Dermis blood vessel endothelial cell (primary cell): Measurements from ENCODE around the gene SIGLEC8. TPM values are rescaled to one million over a fixed set of nuclear protein-coding genes. Genes with fewer than 3 reads are reported as not detected.
"Not testable (repeated sequence)": the region's sequence is repeated elsewhere in the genome, so short reads cannot be mapped to it uniquely, and the experiment has no call there.

ENCODE experiments used
- DNase-seq: peaks from one replicate; pipeline ENCODE4 v3.0.0; 2010
- total RNA-seq: library from RNA; depleted of rRNA; stranded (reverse); fragments of >200 nt; gene quantifications from 2 replicates; pipeline ENCODE4 v1.2.3, GENCODE V29; 2014

SIGLEC8 gene
- total RNA-seq, 1 donor from 2014 or later = not detected

DNA sequence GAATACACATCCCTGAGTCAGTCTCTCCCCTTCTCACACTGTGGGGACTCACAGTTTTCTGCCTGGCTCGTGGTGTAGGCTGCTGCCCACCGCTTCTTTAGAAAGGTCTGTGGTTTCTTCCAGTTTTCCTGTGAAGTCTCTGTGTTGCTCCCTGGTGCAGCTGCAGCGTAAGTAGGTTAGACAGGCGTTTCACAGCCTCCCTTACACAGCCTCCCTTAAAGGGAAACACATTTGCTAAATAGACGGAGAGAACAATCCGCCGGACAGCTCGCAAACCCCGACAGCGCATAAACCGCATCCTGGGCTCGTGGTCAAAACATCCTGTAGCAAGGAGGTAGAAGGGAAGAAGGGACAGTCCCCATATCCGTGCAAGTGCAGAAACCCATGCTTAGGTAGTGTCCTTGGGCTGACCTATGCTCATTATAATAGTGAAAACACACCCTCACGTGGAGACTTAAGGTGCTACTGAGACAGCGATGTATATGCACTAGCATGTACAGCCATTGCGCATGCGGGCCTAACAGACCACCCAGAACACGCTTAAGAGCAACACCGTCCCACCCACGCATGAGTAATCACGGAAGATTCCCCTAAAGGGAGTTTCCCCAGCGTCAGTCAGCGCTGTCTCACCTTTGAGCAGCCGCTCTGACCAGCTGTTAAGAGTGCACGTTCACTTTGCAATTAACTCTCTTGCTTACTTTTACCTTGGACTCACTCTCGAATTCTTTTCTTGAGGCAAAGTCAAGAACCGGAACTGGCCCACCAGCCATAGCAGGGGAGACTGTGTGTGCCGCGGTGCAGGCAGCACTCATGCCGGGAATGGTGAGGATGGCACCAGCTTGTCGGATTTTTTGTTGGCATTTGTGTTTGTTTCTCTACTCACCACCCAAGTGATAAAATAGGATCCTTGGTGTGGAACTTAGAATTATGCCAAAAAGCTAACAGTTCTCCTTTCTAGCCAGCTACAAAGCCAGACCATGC, 16.6 kb downstream of the SIGLEC8 start:
- no peak for DNase-seq

GRCh38 chr19:51440846-51441409, 17.3 kb downstream of the SIGLEC8 start:
- no peak for DNase-seq

GRCh38 chr19:51440052-51440451, 18.2 kb downstream of the SIGLEC8 start:
- no peak for DNase-seq

GRCh38 chr19:51439021-51439465, 19.2 kb downstream of the SIGLEC8 start:
- peak; percentile 47 for DNase-seq

- no peak for DNase-seq
Measured at GRCh38 chr19:51434456-51434855, 23.8 kb downstream of the SIGLEC8 start.

DNA sequence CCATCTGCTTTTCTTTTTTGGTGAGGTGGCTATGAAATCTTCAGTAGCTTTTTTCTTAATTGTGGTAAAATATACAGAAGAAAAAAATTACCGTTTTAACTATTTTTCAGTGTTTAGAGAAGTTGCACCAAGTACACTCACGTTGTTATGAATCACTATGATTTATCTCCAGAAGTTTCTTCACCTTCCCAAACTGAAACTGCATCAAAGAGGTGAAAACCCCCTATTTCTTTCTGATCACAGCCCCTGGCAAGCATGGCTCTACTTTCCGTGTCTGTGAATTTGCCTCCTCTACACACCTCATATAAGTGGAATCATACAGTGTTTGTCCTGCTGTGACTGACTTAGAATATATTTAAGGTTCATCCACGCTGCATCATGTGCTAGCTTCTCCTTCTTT, 25.2 kb downstream of the SIGLEC8 start:
- DNase-seq = no peak

DNA sequence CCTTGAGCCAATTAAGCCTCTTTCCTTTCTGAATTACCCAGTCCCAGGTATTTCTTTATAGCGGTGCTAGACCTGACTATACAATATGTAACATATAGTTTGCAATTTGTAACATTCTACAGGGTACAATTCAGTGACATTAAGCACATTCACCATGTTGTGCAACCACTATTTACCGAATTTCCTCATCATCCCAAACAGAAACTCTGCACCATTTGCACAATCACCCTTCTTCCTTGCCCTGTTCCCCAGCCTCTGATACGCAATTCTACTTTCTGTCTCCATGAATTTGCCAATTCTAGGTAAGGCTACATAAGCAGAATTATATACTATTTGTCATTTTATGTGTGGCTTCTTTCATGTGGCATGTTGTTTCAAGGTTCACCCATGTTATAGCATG, 27.1 kb downstream of the SIGLEC8 start:
- DNase-seq = no peak

DNA sequence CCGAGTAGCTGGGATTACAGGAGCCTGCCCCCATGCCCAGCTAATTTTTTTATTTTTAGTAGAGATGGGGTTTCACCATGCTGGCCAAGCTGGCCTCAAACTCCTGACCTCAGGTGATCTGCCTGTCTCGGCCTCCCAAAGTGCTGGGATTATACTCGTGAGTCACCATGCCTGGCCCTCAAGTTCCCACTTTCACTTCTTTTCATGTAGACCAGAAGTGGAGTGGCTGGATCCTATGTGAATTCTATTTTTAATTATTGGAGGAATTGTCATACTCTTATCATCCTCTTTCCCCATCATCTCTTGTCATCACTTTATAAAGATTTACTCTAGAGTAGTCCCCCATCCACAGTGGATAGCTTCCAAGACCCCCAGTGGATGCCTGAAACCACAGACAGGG, 28.0 kb downstream of the SIGLEC8 start:
- DNase-seq = no peak

DNA sequence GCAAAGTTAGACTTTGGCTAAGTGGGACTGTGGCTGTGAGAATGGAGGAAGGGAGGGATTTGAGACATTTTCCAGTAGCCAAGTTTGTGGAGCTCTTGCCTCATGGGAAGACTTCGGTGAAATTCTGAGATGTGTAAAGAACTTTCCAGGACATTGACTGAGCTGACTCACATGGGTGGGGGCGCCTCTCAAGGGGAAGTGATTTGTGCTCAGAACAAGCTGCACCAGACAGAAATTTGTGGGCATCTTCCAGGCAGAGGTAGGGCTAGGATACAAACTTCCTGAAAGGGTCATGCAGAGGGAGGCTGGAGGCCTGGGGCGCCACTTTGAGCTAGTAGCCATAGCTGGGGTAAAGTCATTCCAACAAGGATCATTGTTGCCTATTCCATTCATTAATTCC, 31.1 kb downstream of the SIGLEC8 start:
- no peak for DNase-seq

DNA sequence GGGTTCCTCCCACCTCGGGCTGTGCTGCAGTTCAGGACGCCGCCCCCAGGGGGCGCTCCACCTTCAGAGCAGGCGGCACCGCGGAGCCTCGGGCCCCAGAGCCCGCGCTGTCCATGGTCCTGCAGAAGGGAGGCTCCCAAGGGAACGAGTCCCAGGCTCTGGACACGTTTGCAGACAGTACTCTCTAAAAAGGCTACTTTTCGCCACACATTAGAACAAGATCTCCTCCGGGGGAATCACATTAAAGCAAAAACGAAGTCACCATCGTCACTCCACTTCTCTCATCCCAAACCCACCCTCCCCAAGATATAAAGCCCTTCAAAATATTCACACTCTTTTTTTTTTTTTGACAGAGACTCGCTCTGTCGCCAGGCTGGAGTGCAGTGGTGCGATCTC, 36.2 kb downstream of the SIGLEC8 start:
- peak; percentile 83 for DNase-seq

- DNase-seq = no peak
Measured at GRCh38 chr19:51421229-51422052, 36.8 kb downstream of the SIGLEC8 start.

DNA sequence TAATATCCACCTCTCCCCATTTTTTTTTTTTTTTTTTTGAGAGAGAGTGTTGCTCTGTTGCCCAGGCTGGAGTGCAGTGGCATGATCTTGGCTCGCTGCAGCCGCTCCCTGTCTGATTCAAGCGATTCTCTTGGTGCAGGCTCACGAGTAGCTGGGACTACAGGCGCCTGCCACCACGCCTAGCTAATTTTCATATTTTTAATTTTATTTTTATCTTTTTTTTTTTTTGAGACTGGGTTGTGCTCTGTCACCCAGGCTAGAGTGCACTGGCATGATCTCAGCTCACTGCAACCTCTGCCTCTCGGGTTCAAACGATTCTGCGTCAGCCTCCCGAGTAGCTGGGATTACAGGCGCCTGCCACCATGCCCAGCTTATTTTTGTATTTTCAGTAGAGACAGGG, 37.7 kb downstream of the SIGLEC8 start:
- not testable (repeated sequence) for DNase-seq

DNA sequence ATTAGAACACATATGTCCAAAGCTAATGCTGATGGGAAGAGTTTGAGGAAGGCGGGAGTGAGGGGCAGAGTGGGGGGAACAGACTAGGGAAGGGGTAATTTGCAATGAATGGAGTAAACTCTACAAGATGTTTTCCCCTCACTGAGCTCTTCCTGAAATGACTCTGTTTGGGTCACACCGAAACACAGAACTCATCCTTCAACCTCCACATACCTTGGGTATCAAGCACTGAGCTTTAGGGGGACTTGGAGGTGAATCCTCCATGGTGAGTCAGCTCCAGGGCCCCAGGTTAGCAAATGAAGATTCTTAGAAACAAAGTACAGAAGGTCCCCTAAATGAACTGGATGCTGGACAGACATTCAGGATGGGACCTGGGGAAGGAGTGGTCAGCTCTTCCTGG, 39.5 kb downstream of the SIGLEC8 start:
- no peak for DNase-seq

DNA sequence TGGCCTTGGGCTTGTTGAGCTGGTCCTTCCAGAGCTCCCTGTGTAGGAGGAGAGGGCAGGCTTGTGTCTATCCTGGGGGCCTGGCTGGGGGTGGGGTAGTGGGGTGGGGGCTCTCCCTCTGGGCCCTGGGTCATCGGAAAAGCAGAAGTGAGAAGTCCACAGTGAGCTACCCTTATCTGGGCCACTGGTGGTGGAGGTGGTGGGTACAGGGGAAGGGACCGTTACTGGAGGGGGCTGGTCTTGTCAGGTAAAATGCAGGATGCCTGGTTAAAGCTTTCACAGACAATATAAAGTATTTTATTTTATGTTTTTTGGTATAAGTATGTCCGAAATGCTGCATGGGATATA, 40.5 kb downstream of the SIGLEC8 start:
- no peak for DNase-seq

DNA sequence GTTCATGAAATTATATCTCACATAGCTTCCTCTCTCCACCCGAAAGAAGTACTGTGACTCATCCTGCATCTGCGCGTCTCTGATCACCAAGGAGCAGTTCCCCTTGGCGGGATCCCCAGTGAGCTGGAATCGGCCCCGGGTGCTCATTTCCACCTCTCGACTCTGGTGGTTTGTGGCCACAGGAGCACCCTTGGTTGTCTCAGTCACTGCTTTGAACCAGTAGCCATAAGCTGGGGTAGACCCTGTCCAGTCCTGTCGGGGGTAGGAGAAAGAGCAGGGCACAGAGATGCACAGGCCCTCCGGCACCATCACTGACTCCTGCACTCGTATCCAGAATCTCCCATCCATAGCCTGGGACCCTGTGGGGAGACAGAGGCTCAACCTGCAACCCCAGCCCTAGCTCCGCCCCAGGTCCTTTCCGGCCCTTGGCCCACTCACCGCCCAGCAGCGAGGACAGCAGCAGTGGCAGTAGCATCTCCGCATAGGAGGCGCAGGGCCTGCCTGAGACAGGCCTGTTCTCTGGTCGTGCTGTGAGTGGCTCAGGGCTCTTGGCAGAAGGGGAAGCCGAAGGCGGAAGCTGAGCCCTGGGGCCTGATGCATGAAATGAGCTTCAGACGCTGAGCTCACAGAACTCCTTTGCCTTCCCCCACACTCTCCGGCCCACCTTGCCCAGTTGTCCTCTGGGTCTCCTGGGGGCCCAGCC, 41.0 kb downstream of the SIGLEC8 start, which contains the start of gene SIGLEC10:
Gene SIGLEC10 (minus strand): TSS at position 536 of the 703 bp plus-strand sequence. CDS start 61 bp downstream, at position 475.
- no peak for DNase-seq

- DNase-seq = not testable (repeated sequence)
Measured at GRCh38 chr19:51416422-51416821, 41.8 kb downstream of the SIGLEC8 start.

DNA sequence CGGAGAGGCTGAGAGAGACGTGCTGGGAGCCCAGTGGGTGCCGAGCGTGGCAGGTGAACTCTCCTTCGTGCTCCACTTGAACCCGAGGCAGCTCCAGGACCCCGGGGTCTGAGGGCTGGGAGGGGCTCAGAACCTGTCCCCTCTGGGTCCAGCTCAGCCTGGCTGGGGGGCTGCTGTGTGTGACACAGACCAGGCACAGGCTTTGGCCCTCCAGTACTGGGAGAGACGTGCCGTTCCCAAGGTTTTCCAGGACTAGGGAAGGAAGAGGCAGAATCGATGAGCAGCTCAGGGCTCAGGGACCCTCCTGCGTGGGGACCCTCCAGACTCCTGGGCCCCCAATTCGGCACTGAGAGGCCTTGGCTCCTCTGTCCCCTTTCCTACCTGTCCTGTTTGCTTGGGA, 43.1 kb downstream of the SIGLEC8 start:
- DNase-seq = no peak

- DNase-seq = no peak
Measured at GRCh38 chr19:51410950-51411748, 47.1 kb downstream of the SIGLEC8 start.

- peak; percentile 54 for DNase-seq
Measured at GRCh38 chr19:51407511-51408131, 50.6 kb downstream of the SIGLEC8 start.

- no peak for DNase-seq
Measured at GRCh38 chr19:51402117-51402516, 56.1 kb downstream of the SIGLEC8 start.
